GM19324 (cell line): ENCODE measurements around the gene VAT1.
"Not testable (repeated sequence)": the region's sequence is repeated elsewhere in the genome, so short reads cannot be mapped to it uniquely, and the experiment has no call there.

ENCODE experiments used
- ATAC-seq: cut with Tn5 transposase; IDR thresholded peaks from one replicate; pipeline ENCODE4 v1.9.1; 2021; ENCODE audit warnings: mild to moderate bottlenecking, moderate library complexity; ENCODE audit not compliant: unreplicated experiment, low FRiP score

Gene VAT1

DNA sequence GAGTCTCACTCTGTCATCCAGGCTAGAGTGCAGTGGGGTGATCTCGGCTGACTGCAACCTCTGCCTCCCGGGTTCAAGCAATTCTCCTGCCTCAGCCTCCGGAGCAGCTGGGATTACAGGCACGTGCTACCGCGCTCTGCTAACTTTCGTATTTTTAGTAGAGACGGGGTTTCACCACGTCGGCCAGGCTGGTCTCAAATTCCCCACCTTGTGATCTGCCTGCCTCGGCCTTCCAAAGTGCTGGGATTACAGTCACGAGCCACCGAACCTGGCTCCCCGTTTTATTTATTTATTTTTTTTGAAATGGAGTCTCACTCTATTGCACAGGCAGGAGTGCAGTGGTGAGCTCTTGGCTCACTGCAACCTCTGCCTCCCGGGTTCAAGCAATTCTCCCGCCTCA is 46.5 kb downstream of the VAT1 start:
- not testable (repeated sequence) for ATAC-seq

- no peak for ATAC-seq
These were observed 46.9 kb downstream of the VAT1 start for GRCh38 chr17:42975265-42975664.

DNA sequence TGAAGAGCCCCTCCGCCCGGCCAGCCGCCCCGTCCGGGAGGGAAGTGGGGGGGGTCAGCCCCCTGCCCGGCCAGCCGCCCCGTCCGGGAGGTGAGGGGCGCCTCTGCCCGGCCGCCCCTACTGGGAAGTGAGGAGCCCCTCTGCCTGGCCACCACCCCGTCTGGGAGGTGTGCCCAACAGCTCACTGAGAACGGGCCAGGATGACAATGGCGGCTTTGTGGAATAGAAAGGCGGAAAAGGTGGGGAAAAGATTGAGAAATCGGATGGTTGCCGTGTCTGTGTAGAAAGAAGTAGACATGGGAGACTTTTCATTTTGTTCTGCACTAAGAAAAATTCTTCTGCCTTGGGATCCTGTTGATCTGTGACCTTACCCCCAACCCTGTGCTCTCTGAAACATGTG is 48.9 kb downstream of the VAT1 start:
- not testable (repeated sequence) for ATAC-seq

- ATAC-seq, result no peak
These were observed 50.6 kb downstream of the VAT1 start for GRCh38 chr17:42971589-42971988.

GRCh38 chr17:42969001-42969581 is 53.1 kb downstream of the VAT1 start:
- ATAC-seq, result no peak

DNA sequence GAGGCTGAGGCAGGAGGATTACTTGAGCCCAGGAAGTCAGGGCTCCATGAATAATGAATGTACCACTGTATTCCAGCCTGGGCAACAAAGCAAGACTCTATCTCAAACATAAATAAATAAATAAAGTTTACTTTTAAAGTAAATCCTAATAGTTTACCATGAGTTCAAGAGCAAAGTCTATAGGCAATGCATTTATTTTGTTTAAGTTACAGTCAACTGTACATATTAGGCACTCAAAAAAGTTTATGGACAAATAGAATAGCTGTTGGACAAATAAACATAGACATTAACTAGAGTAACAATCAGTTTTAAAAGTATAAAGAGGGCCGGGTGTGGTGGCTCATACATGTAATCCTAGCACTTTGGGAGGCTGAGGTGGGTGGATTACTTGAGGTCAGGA is 54.3 kb downstream of the VAT1 start:
- no peak for ATAC-seq
